HEK293 (cell line): ENCODE data around the gene COQ3.

Source experiments
- KLF16 ChIP-seq: fragments of 450-650 bp; formaldehyde crosslinking; IDR thresholded peaks from 2 replicates; pipeline ENCODE4 v1.5.1; 2017; ENCODE audit warnings: missing biosample characterization, missing genetic modification characterization
- PRDM2 ChIP-seq: fragments of 450-650 bp; formaldehyde crosslinking; IDR thresholded peaks from 2 replicates; pipeline ENCODE4 v1.5.1; 2016; ENCODE audit warnings: missing biosample characterization, missing genetic modification characterization, borderline replicate concordance
- ZBTB48 ChIP-seq: fragments of 450-650 bp; formaldehyde crosslinking; IDR thresholded peaks from 2 replicates; pipeline ENCODE4 v1.5.1; 2016; ENCODE audit warnings: missing biosample characterization, missing genetic modification characterization
- ZNF18 ChIP-seq: fragments of 450-650 bp; formaldehyde crosslinking; IDR thresholded peaks from 2 replicates; pipeline ENCODE4 v1.5.1; 2016; ENCODE audit warnings: missing biosample characterization, missing genetic modification characterization
- ZNF214 ChIP-seq: fragments of 450-650 bp; formaldehyde crosslinking; IDR thresholded peaks from 2 replicates; pipeline ENCODE4 v1.5.1; 2017; ENCODE audit warnings: missing biosample characterization, mild to moderate bottlenecking, missing genetic modification characterization, borderline replicate concordance
- ZNF585B ChIP-seq: fragments of 450-650 bp; formaldehyde crosslinking; IDR thresholded peaks from 2 replicates; pipeline ENCODE4 v1.5.1; 2016; ENCODE audit warnings: missing biosample characterization, missing genetic modification characterization
- ZNF639 ChIP-seq: fragments of 450-650 bp; formaldehyde crosslinking; IDR thresholded peaks from 2 replicates; pipeline ENCODE4 v1.5.1; 2016; ENCODE audit warnings: missing biosample characterization, missing genetic modification characterization

COQ3 gene

GRCh38 chr6:99324996-99325395 is 69.0 kb downstream of the COQ3 start (continued):
- no peak for TF ChIP-seq ZNF639 (tag by site-specific recombination)
- no peak for TF ChIP-seq ZNF585B (tag by site-specific recombination)
- TF ChIP-seq KLF16 (tag by site-specific recombination), result no peak
- no peak for TF ChIP-seq ZNF214 (tag by site-specific recombination)
- no peak for TF ChIP-seq PRDM2 (tag by site-specific recombination)
- no peak for TF ChIP-seq ZBTB48 (tag by site-specific recombination)
- TF ChIP-seq ZNF18 (tag by site-specific recombination), result no peak
